Adrenal gland (tissue), 5 donors: ENCODE data around the gene OXNAD1.

Experiments
- POLR2A ChIP-seq, 2 donors: fragments of 450-650 bp; IDR thresholded peaks; one replicate each; pipeline ENCODE4 v1.6.1; 2017; ENCODE audit warnings: antibody characterized with exemption in 2 of 2, mild to moderate bottlenecking in 2 of 2, moderate library complexity in 1 of 2
- TF ChIP-seq, protein P1 (sequence below), 6 experiments: fragments of 450-650 bp in 4 of 6; fragments of 200-600 bp in 2 of 6; sonication (generic) in 1 of 6; IDR thresholded peaks; 1 replicate in 5 of 6; 2 replicates in 1 of 6; pipeline versions ENCODE4 v1.5.1 to v1.8.0; 2016 to 2021; ENCODE audit warnings: antibody characterized with exemption in 6 of 6, mild to moderate bottlenecking in 2 of 6, moderate library complexity in 1 of 6
- donor health status: DM: no; HTN: no; CAD: no.

DNA sequence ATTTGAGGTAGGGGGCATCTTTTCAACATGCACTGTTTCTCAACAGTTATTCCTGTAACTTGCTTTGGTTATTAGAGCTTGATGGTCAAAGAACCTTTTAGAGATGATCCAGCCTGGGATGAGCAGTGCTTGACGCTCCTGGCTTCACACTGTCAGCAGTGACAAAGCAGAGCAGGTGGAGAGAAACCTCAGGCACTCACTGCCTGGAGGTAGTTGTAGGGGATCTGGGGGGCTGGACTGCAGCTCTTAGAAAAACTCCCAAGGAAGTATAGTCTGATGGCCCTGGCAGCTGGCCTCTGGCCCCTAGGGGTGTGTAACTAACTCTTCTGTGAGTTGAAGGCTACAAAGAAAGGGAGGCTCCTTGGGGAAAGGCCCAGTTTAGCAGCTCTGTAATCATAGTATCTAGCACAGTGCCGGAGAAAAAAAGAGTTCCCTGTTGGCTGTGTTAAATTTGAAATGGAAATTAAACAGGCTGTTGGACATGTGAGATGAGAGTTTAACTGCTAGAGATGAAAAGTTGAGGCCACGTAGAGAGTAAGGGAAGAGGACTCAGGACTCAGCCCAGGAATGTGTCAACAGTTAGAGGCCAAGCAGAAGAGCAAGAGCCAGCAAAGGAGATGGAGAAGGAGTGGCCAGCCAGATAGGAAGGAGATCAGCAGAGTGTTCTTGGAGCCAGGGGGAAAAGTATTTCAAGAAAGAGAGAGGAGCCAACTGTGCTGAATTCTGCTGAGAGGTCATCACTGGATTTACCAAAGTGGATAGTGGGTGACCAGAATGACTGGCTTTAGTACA, 14.2 kb downstream of the OXNAD1 start:
- TF ChIP-seq, protein P1, sequence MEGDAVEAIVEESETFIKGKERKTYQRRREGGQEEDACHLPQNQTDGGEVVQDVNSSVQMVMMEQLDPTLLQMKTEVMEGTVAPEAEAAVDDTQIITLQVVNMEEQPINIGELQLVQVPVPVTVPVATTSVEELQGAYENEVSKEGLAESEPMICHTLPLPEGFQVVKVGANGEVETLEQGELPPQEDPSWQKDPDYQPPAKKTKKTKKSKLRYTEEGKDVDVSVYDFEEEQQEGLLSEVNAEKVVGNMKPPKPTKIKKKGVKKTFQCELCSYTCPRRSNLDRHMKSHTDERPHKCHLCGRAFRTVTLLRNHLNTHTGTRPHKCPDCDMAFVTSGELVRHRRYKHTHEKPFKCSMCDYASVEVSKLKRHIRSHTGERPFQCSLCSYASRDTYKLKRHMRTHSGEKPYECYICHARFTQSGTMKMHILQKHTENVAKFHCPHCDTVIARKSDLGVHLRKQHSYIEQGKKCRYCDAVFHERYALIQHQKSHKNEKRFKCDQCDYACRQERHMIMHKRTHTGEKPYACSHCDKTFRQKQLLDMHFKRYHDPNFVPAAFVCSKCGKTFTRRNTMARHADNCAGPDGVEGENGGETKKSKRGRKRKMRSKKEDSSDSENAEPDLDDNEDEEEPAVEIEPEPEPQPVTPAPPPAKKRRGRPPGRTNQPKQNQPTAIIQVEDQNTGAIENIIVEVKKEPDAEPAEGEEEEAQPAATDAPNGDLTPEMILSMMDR (IDR thresholded peaks at IDR 0.05), result no peak
- TF ChIP-seq POLR2A (IDR thresholded peaks at IDR 0.05), result no peak
